HL-60 (cell line): ENCODE data around the gene FBXO28.

ENCODE experiments used
- DNase-seq, 2 experiments: peaks; one replicate each; pipeline ENCODE4 v3.0.0-alpha.2; 2010 to 2020; ENCODE audit warnings: low read depth in 1 of 2, low spot score in 1 of 2
- H3K27ac ChIP-seq: fragments of 250-450 bp; sonication (Bioruptor Pico); replicated peaks from 2 replicates; pipeline ENCODE4 v1.5.1; 2020; ENCODE audit warnings: mild to moderate bottlenecking, moderate library complexity
- H3K27me3 ChIP-seq: fragments of 250-450 bp; sonication (Bioruptor Pico); 2 replicates; pipeline ENCODE4 v1.5.1; 2021; ENCODE audit warnings: mild to moderate bottlenecking, moderate library complexity; ENCODE audit not compliant: insufficient read depth, poor library complexity, severe bottlenecking
- H3K4me3 ChIP-seq: replicated peaks from 2 replicates; pipeline ENCODE4 v1.5.1; 2011; ENCODE audit warnings: mild to moderate bottlenecking, control low read depth, low read length; ENCODE audit not compliant: insufficient read depth
- CTCF ChIP-seq: IDR thresholded peaks from one replicate; pipeline ENCODE4 v1.5.1; 2011; ENCODE audit warnings: low read length, control low read depth, inconsistent platforms; ENCODE audit not compliant: insufficient read depth
- GABPA ChIP-seq: IDR thresholded peaks from 2 replicates; pipeline ENCODE4 v1.6.1; 2012; ENCODE audit warnings: low read depth
- POLR2AphosphoS5 ChIP-seq: IDR thresholded peaks from 2 replicates; pipeline ENCODE4 v1.6.1; 2012; ENCODE audit warnings: low read depth
- SPI1 ChIP-seq: IDR thresholded peaks from 2 replicates; pipeline ENCODE4 v1.6.1; 2012; ENCODE audit warnings: low read depth, mild to moderate bottlenecking, borderline replicate concordance
- TF ChIP-seq, protein P1 (sequence below): IDR thresholded peaks from 2 replicates; pipeline ENCODE4 v1.6.1; 2012; ENCODE audit warnings: low read depth; ENCODE audit not compliant: insufficient replicate concordance

FBXO28 gene

GRCh38 chr1:224138198-224138597 is 24.3 kb downstream of the FBXO28 start:
- no peaks in the 10 kb centered on the region for H3K27me3 ChIP-seq
- no peak overlapping the region for H3K27ac ChIP-seq
- H3K4me3 ChIP-seq: no peak overlapping the region
- TF ChIP-seq POLR2AphosphoS5: no peak
- TF ChIP-seq CTCF: no peak
- TF ChIP-seq, protein P1, sequence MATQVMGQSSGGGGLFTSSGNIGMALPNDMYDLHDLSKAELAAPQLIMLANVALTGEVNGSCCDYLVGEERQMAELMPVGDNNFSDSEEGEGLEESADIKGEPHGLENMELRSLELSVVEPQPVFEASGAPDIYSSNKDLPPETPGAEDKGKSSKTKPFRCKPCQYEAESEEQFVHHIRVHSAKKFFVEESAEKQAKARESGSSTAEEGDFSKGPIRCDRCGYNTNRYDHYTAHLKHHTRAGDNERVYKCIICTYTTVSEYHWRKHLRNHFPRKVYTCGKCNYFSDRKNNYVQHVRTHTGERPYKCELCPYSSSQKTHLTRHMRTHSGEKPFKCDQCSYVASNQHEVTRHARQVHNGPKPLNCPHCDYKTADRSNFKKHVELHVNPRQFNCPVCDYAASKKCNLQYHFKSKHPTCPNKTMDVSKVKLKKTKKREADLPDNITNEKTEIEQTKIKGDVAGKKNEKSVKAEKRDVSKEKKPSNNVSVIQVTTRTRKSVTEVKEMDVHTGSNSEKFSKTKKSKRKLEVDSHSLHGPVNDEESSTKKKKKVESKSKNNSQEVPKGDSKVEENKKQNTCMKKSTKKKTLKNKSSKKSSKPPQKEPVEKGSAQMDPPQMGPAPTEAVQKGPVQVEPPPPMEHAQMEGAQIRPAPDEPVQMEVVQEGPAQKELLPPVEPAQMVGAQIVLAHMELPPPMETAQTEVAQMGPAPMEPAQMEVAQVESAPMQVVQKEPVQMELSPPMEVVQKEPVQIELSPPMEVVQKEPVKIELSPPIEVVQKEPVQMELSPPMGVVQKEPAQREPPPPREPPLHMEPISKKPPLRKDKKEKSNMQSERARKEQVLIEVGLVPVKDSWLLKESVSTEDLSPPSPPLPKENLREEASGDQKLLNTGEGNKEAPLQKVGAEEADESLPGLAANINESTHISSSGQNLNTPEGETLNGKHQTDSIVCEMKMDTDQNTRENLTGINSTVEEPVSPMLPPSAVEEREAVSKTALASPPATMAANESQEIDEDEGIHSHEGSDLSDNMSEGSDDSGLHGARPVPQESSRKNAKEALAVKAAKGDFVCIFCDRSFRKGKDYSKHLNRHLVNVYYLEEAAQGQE: no peak
- TF ChIP-seq GABPA: no peak
- TF ChIP-seq SPI1: no peak
- DNase-seq: no peak

- Histone ChIP-seq H3K4me3 (no peak overlapping the region), H3K27ac (no peak overlapping the region), H3K27me3 (no peaks in the 10 kb centered on the region)
- DNase-seq: no peak
- TF ChIP-seq, protein P1: no peak
- TF ChIP-seq POLR2AphosphoS5: no peak
- TF ChIP-seq GABPA: no peak
- TF ChIP-seq SPI1: no peak
- TF ChIP-seq CTCF: no peak
Measured at GRCh38 chr1:224141693-224142092, 27.8 kb downstream of the FBXO28 start.

DNA sequence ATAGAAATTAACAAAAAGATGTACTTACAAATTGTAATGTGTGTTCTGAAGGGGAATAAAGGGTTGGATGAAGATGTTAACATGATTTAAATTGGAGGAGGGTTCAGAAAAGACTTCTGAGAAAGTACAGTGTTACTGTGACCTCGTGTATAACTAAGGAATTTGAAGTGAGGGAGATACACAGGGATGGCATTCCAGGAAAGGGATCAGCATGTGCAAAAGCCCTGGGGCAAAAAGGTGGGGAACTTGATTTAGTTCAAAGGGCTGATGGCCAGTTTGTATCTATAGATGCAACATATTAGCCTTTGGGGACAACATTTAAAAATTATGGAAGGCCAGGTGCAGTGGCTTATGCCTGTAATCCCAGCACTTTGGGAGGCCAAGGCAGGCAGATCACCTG is 35.8 kb downstream of the FBXO28 start:
- H3K27me3 ChIP-seq: no peaks in the 10 kb centered on the region
- DNase-seq: no peak
- no peak overlapping the region for H3K4me3 ChIP-seq
- TF ChIP-seq CTCF (no peak), POLR2AphosphoS5 (no peak), SPI1 (no peak)
- no peak overlapping the region for H3K27ac ChIP-seq

DNA sequence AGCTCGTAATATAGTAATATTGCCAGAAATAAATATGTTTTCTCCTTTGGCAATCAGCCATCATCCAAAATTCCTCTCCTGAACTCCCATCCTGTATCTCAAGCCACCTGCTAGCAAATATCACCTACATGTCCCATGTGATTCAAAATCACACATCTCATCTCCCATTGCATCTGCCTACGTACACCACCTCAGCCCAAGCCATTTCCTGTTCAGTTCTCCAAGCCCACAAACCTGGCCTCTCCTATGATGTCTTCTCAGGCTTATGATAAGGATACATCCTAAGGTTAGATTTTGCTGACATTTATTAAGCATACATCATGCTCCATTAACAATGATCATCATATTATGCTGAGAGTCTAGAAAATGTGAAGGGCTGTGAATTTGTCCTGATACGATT is 37.2 kb downstream of the FBXO28 start:
- no peak overlapping the region for H3K4me3 ChIP-seq
- H3K27me3 ChIP-seq: no peaks in the 10 kb centered on the region
- no peak for TF ChIP-seq SPI1
- no peak for TF ChIP-seq GABPA
- no peak for TF ChIP-seq CTCF
- TF ChIP-seq POLR2AphosphoS5: no peak
- TF ChIP-seq, protein P1: no peak
- no peak for DNase-seq
- no peak overlapping the region for H3K27ac ChIP-seq
